ENCODE results near the gene GSK3A. TPM values are rescaled to one million over a fixed set of nuclear protein-coding genes. Genes with fewer than 3 reads are reported as not detected.

GSK3A gene
- total RNA-seq, 1 experiment from 2014 or later = 50.8 TPM

DNA sequence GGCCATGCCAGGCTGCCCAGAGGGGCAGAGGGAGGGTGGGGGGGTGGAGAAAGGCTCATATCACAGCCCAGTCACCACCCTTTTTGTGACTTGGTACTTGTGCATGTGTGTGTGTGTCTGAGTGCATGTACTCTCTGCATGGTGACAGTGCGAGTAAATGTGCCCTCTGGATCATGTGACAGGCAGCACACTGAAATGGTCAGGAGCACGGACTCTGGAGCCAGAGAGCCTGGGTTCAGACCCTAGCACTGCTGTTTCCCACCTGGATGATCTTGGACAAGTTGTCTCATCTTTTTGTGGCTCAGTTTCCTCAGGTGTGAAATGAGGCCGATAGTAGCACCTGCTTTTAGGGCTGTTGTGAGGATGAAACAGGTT is 28.6 kb upstream of the GSK3A start (continued):
- TF ChIP-seq, protein P1, sequence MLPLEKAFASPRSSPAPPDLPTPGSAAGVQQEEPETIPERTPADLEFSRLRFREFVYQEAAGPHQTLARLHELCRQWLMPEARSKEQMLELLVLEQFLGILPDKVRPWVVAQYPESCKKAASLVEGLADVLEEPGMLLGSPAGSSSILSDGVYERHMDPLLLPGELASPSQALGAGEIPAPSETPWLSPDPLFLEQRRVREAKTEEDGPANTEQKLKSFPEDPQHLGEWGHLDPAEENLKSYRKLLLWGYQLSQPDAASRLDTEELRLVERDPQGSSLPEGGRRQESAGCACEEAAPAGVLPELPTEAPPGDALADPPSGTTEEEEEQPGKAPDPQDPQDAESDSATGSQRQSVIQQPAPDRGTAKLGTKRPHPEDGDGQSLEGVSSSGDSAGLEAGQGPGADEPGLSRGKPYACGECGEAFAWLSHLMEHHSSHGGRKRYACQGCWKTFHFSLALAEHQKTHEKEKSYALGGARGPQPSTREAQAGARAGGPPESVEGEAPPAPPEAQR (CRISPR knock-in tag; IDR thresholded peaks at IDR 0.05) = no peak
- TF ChIP-seq, protein P2, sequence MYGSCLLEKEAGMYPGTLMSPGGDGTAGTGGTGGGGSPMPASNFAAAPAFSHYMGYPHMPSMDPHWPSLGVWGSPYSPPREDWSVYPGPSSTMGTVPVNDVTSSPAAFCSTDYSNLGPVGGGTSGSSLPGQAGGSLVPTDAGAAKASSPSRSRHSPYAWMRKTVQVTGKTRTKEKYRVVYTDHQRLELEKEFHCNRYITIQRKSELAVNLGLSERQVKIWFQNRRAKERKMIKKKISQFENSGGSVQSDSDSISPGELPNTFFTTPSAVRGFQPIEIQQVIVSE (CRISPR knock-in tag; IDR thresholded peaks at IDR 0.05; ENCODE audit: borderline replicate concordance) = no peak
- no peak for TF ChIP-seq JAZF1 (CRISPR knock-in tag; IDR thresholded peaks at IDR 0.05)
- TF ChIP-seq CBFB (CRISPR knock-in tag; IDR thresholded peaks at IDR 0.05; ENCODE audit: low read depth) = no peak
- no peak for TF ChIP-seq RELA (CRISPR knock-in tag; IDR thresholded peaks at IDR 0.05; ENCODE audit: borderline replicate concordance)
- TF ChIP-seq TEAD4 (CRISPR knock-in tag; IDR thresholded peaks at IDR 0.05) = no peak
- no peak for TF ChIP-seq ETV6 (CRISPR knock-in tag; IDR thresholded peaks at IDR 0.05)
- TF ChIP-seq, protein P3, sequence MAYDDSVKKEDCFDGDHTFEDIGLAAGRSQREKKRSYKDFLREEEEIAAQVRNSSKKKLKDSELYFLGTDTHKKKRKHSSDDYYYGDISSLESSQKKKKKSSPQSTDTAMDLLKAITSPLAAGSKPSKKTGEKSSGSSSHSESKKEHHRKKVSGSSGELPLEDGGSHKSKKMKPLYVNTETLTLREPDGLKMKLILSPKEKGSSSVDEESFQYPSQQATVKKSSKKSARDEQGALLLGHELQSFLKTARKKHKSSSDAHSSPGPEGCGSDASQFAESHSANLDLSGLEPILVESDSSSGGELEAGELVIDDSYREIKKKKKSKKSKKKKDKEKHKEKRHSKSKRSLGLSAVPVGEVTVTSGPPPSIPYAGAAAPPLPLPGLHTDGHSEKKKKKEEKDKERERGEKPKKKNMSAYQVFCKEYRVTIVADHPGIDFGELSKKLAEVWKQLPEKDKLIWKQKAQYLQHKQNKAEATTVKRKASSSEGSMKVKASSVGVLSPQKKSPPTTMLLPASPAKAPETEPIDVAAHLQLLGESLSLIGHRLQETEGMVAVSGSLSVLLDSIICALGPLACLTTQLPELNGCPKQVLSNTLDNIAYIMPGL (CRISPR knock-in tag; IDR thresholded peaks at IDR 0.05) = no peak

DNA sequence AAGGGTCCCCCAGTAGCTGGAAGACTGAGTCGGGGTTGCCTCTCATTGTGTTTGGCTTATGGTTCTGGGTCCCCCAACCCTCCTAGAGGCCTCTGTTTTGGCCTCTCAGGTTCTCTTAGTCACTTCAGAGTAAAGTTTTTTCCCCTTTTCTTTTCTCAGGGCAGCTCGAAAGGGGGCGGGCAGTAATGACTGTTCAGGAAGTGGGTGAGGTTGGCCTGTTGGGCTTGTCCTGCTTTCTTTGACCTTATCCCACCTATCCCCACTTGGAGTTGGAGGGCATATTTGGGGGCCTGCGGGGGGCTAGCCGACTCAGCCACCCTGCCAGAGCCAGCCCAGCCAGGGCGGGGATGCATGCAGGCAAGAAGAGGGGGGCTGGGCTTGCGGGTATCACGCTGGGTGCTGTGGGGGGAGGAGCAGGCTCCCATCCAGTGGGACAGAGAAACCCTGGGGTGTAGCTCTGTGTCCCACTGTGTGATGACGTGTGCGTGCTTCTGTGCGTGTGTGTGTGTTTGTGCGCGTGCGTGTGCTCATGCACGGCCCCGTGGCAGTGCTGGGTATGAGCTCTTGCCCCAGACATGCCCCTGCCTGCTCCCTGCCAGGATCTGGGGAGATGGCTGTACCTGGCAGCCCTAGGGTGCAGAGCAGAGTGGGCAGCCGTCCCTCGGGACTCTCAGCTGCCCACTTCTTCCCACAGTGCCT is 28.1 kb upstream of the GSK3A start:
- CTCF ChIA-PET = interaction anchor here (3.2 kb wide), 1 partner anchor 9 kb away, joined by 21 read pairs; no protein-coding TSS in a partner anchor
- TF ChIP-seq, protein P4, sequence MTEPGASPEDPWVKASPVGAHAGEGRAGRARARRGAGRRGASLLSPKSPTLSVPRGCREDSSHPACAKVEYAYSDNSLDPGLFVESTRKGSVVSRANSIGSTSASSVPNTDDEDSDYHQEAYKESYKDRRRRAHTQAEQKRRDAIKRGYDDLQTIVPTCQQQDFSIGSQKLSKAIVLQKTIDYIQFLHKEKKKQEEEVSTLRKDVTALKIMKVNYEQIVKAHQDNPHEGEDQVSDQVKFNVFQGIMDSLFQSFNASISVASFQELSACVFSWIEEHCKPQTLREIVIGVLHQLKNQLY (CRISPR knock-in tag; IDR thresholded peaks at IDR 0.05) = no peak
- 0 out of 2 replicates have a peak, but pooled peaks have one; percentile 39 for TF ChIP-seq ZNF423 (CRISPR knock-in tag; IDR thresholded peaks at IDR 0.05)
- no peak overlapping the region for H3K27ac Mint-ChIP-seq
- no peak for ATAC-seq
- peak overlapping the region; percentile 80; the same call in 1 of the 2 replicates for H3K4me3 Mint-ChIP-seq
- H3K27me3 Mint-ChIP-seq (ENCODE audit: low read depth) = peaks cover 6% of the 10 kb centered on the region
- DNase-seq (ENCODE audit: low spot score) = no peak
- peaks cover 22% of the 10 kb centered on the region for H3K4me1 Mint-ChIP-seq
- no peaks in the 10 kb centered on the region for H3K9me3 Mint-ChIP-seq
- POLR2A ChIA-PET = interaction anchor here (1.5 kb wide), 1 partner anchor 9 kb away, joined by 5 read pairs; no protein-coding TSS in a partner anchor
- H3K36me3 Mint-ChIP-seq = 0 out of 2 replicates have a peak, but pooled peaks cover 2% of the 10 kb centered on the region

DNA sequence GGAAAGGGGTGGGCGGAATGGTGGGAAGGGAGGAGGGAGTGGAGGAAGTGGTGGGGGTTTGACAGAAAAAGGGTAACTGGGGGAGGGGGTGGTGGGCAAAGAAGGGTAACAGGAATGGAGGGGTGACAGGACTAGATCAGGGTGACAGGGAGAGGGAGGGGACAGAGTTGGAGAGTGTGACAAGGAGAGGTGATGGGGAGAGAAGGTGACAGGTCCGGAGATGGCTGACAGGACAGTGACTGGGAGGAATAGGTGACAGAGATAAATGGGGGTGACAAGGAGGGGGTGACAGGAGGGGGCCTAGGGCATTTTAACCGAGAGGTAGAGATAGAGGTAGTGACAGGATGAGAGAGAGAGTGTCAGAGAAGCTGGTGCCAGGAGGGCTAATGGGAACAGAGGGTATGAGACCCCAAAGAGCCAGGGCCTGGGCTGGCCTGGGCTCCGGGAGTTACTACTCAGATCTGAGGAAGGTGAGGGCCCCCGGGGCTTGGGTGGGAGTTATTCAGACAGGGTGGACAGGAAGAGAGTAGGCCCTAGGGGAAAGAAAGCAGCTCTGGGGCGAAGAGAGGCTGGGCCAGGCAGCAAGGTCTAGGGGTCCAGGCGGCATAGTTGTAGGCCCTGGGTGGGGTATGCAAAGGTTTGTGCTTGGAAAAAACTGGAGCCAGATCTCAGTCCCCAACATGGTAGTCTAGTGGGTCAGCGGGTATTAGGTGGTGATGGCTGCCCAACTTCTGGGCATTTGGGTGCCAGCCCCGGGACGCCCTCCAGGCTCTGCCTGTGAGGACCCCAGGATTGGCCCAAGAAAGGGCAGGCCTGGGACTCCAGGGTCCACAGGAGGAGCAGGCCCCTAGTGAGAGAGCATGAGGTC is 27.3 kb upstream of the GSK3A start:
- ATAC-seq (no peak), DNase-seq (ENCODE audit: low spot score) (no peak)
- POLR2A ChIA-PET = interaction anchor here (1.2 to 1.5 kb wide), 2 partner anchors 10 to 26 kb away, joined by 3 to 5 read pairs; no protein-coding TSS in a partner anchor
- peak overlapping the region; percentile 80; the same call in 1 of the 2 replicates for H3K4me3 Mint-ChIP-seq
- H3K9me3 Mint-ChIP-seq = no peaks in the 10 kb centered on the region
- 0 out of 2 replicates have a peak overlapping the region, but pooled peaks have one; percentile 33 for H3K27ac Mint-ChIP-seq
- no peak for TF ChIP-seq SOX15 (CRISPR knock-in tag; IDR thresholded peaks at IDR 0.05)
- TF ChIP-seq JUN (CRISPR knock-in tag; IDR thresholded peaks at IDR 0.05) = no peak
- TF ChIP-seq, protein P5, sequence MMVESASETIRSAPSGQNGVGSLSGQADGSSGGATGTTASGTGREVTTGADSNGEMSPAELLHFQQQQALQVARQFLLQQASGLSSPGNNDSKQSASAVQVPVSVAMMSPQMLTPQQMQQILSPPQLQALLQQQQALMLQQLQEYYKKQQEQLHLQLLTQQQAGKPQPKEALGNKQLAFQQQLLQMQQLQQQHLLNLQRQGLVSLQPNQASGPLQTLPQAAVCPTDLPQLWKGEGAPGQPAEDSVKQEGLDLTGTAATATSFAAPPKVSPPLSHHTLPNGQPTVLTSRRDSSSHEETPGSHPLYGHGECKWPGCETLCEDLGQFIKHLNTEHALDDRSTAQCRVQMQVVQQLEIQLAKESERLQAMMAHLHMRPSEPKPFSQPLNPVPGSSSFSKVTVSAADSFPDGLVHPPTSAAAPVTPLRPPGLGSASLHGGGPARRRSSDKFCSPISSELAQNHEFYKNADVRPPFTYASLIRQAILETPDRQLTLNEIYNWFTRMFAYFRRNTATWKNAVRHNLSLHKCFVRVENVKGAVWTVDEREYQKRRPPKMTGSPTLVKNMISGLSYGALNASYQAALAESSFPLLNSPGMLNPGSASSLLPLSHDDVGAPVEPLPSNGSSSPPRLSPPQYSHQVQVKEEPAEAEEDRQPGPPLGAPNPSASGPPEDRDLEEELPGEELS (CRISPR knock-in tag; IDR thresholded peaks at IDR 0.05) = no peak
- TF ChIP-seq, protein P6, sequence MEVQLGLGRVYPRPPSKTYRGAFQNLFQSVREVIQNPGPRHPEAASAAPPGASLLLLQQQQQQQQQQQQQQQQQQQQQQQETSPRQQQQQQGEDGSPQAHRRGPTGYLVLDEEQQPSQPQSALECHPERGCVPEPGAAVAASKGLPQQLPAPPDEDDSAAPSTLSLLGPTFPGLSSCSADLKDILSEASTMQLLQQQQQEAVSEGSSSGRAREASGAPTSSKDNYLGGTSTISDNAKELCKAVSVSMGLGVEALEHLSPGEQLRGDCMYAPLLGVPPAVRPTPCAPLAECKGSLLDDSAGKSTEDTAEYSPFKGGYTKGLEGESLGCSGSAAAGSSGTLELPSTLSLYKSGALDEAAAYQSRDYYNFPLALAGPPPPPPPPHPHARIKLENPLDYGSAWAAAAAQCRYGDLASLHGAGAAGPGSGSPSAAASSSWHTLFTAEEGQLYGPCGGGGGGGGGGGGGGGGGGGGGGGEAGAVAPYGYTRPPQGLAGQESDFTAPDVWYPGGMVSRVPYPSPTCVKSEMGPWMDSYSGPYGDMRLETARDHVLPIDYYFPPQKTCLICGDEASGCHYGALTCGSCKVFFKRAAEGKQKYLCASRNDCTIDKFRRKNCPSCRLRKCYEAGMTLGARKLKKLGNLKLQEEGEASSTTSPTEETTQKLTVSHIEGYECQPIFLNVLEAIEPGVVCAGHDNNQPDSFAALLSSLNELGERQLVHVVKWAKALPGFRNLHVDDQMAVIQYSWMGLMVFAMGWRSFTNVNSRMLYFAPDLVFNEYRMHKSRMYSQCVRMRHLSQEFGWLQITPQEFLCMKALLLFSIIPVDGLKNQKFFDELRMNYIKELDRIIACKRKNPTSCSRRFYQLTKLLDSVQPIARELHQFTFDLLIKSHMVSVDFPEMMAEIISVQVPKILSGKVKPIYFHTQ (CRISPR knock-in tag; IDR thresholded peaks at IDR 0.05) = no peak
- TF ChIP-seq TP53 (CRISPR knock-in tag; IDR thresholded peaks at IDR 0.05) = no peak
- TF ChIP-seq RELA (CRISPR knock-in tag; IDR thresholded peaks at IDR 0.05; ENCODE audit: borderline replicate concordance) = no peak
- no peak for TF ChIP-seq NR3C1 (CRISPR knock-in tag; conservative IDR thresholded peaks at IDR 0.05; ENCODE audit: low read depth)
- TF ChIP-seq SMAD4 (CRISPR knock-in tag; IDR thresholded peaks at IDR 0.05) = no peak
- TF ChIP-seq, protein P7, sequence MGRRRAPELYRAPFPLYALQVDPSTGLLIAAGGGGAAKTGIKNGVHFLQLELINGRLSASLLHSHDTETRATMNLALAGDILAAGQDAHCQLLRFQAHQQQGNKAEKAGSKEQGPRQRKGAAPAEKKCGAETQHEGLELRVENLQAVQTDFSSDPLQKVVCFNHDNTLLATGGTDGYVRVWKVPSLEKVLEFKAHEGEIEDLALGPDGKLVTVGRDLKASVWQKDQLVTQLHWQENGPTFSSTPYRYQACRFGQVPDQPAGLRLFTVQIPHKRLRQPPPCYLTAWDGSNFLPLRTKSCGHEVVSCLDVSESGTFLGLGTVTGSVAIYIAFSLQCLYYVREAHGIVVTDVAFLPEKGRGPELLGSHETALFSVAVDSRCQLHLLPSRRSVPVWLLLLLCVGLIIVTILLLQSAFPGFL (CRISPR knock-in tag; IDR thresholded peaks at IDR 0.05; ENCODE audit: borderline replicate concordance) = no peak
- peaks cover 12% of the 10 kb centered on the region for H3K27me3 Mint-ChIP-seq (ENCODE audit: low read depth)
- peaks cover 22% of the 10 kb centered on the region for H3K4me1 Mint-ChIP-seq
- CTCF ChIA-PET = interaction anchor here (1.6 to 3.2 kb wide), 2 partner anchors 10 to 26 kb away, joined by 4 to 21 read pairs; no protein-coding TSS in a partner anchor
- H3K36me3 Mint-ChIP-seq = 0 out of 2 replicates have a peak, but pooled peaks cover 2% of the 10 kb centered on the region

All from WTC11 (cell line).